ENCODE data around the gene ST6GALNAC2.
A peak's percentile ranks its signal among the peaks of the same experiment; 100 is the strongest.

Gene ST6GALNAC2

GRCh38 chr17:76521262-76521661, 64.4 kb downstream of the ST6GALNAC2 start:
- no peaks in the 10 kb centered on the region for H3K9me3 Mint-ChIP-seq
- H3K27me3 Mint-ChIP-seq, result peaks cover 10 to 12% of the 10 kb centered on the region in 2 donors
- DNase-seq (no peak), ATAC-seq (replicated peaks) (no peak)
- H3K27ac Mint-ChIP-seq, result no peak overlapping the region
- H3K36me3 Mint-ChIP-seq, result no peaks in the 10 kb centered on the region
- peaks cover 16 to 31% of the 10 kb centered on the region in 2 donors for H3K4me1 Mint-ChIP-seq
- H3K4me3 Mint-ChIP-seq, result no peak overlapping the region

GRCh38 chr17:76519048-76519966, 66.4 kb downstream of the ST6GALNAC2 start:
- Mint-ChIP-seq H3K4me3 (no peak overlapping the region), H3K27me3 (peaks cover 10 to 12% of the 10 kb centered on the region in 2 donors), H3K27ac (peak overlapping the region; percentile 79), H3K36me3 (no peaks in the 10 kb centered on the region), H3K9me3 (no peaks in the 10 kb centered on the region), H3K4me1 (peaks cover 16 to 32% of the 10 kb centered on the region in 2 donors)
- DNase-seq (no peak), ATAC-seq (replicated peaks) (no peak)

GRCh38 chr17:76517638-76518038, 68.0 kb downstream of the ST6GALNAC2 start:
- H3K4me1 Mint-ChIP-seq, result peaks cover 19 to 24% of the 10 kb centered on the region in 2 donors
- no peaks in the 10 kb centered on the region for H3K36me3 Mint-ChIP-seq
- peak overlapping the region; percentile 14 for H3K27ac Mint-ChIP-seq
- ATAC-seq (replicated peaks) (no peak), DNase-seq (no peak)
- H3K9me3 Mint-ChIP-seq, result no peaks in the 10 kb centered on the region
- H3K4me3 Mint-ChIP-seq, result no peak overlapping the region
- H3K27me3 Mint-ChIP-seq, result peaks cover 5 to 6% of the 10 kb centered on the region in 2 donors
